ENCODE data around the gene RGL1.

RGL1 gene

GRCh38 chr1:183801649-183802048 lies 3.3 kb upstream of the RGL1 start:
- H3K4me3 ChIP-seq (ENCODE audit: low read length): no peak overlapping the region
- no peak for DNase-seq (ENCODE audit: low read depth)
- TF ChIP-seq CTCF (conservative IDR thresholded peaks at IDR 0.05; ENCODE audit: low read length): no peak

GRCh38 chr1:183804387-183804786 lies 533 bp upstream of the RGL1 start:
- peak overlapping the region; percentile 76 for H3K4me3 ChIP-seq (ENCODE audit: low read length)
- TF ChIP-seq CTCF (conservative IDR thresholded peaks at IDR 0.05; ENCODE audit: low read length): no peak
- no peak for DNase-seq (ENCODE audit: low read depth)

GRCh38 chr1:183806125-183806524 lies 1.2 kb downstream of the RGL1 start:
- peak overlapping the region; percentile 76 for H3K4me3 ChIP-seq (ENCODE audit: low read length)
- no peak for TF ChIP-seq CTCF (conservative IDR thresholded peaks at IDR 0.05; ENCODE audit: low read length)

GRCh38 chr1:183806675-183807074 lies 1.8 kb downstream of the RGL1 start:
- DNase-seq (ENCODE audit: low read depth): no peak
- peak overlapping the region; percentile 76 for H3K4me3 ChIP-seq (ENCODE audit: low read length)
- TF ChIP-seq CTCF (conservative IDR thresholded peaks at IDR 0.05; ENCODE audit: low read length): no peak

More at GRCh38 chr1:183806125-183806524, 1.2 kb downstream of the RGL1 start:
- DNase-seq (ENCODE audit: low read depth): peak; percentile 64

GRCh38 chr1:183807549-183808168 lies 2.7 kb downstream of the RGL1 start:
- TF ChIP-seq CTCF (conservative IDR thresholded peaks at IDR 0.05; ENCODE audit: low read length): no peak
- H3K4me3 ChIP-seq (ENCODE audit: low read length): no peak overlapping the region
- DNase-seq (ENCODE audit: low read depth): peak; percentile 72

- no peak for TF ChIP-seq CTCF (conservative IDR thresholded peaks at IDR 0.05; ENCODE audit: low read length)
- no peak overlapping the region for H3K4me3 ChIP-seq (ENCODE audit: low read length)
- DNase-seq (ENCODE audit: low read depth): peak; percentile 44
Measured at GRCh38 chr1:183808296-183809027, 3.5 kb downstream of the RGL1 start.

GRCh38 chr1:183810121-183810520 lies 5.2 kb downstream of the RGL1 start:
- no peak for TF ChIP-seq CTCF (conservative IDR thresholded peaks at IDR 0.05; ENCODE audit: low read length)
- no peak overlapping the region for H3K4me3 ChIP-seq (ENCODE audit: low read length)
- no peak for DNase-seq (ENCODE audit: low read depth)

All from AG10803 (cell line).